Astrocyte (in vitro differentiated cells and primary cell): ENCODE data around the gene PJA1.

Source experiments
- EZH2 ChIP-seq: IDR thresholded peaks from 2 replicates; pipeline ENCODE4 v1.6.1; 2012; ENCODE audit warnings: mild to moderate bottlenecking, low read length, inconsistent platforms; ENCODE audit not compliant: insufficient read depth
- TF ChIP-seq, protein P1 (sequence below): IDR thresholded peaks from 2 replicates; pipeline ENCODE4 v1.5.1; 2011; ENCODE audit warnings: low read depth, mild to moderate bottlenecking, inconsistent platforms, low read length, moderate library complexity; ENCODE audit not compliant: insufficient read depth

DNA sequence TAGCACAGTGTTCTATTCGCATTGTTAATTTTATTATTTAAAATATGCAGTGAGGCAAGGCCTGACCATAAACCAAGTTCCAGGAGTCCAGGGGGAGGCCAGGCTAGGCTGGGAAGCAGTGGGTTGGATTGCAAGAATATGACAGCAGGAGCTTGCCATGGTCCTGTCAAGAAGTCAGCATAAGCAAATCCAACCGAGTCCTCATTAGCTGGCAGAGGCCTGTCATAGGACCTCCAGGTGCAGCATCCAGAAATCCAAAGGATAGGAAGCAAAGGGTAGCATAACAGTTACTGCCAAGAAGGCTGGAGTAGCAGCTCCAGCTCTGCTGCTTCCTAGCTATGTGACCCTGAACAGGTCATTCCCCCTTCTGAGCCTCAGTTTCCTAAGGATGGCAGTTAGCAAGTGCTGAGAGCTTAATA lies 13.4 kb downstream of the PJA1 start:
- TF ChIP-seq, protein P1, sequence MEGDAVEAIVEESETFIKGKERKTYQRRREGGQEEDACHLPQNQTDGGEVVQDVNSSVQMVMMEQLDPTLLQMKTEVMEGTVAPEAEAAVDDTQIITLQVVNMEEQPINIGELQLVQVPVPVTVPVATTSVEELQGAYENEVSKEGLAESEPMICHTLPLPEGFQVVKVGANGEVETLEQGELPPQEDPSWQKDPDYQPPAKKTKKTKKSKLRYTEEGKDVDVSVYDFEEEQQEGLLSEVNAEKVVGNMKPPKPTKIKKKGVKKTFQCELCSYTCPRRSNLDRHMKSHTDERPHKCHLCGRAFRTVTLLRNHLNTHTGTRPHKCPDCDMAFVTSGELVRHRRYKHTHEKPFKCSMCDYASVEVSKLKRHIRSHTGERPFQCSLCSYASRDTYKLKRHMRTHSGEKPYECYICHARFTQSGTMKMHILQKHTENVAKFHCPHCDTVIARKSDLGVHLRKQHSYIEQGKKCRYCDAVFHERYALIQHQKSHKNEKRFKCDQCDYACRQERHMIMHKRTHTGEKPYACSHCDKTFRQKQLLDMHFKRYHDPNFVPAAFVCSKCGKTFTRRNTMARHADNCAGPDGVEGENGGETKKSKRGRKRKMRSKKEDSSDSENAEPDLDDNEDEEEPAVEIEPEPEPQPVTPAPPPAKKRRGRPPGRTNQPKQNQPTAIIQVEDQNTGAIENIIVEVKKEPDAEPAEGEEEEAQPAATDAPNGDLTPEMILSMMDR: no peak
- TF ChIP-seq EZH2: no peak
